Measurements from ENCODE around the gene ACYP1. TPM values are rescaled to one million over a fixed set of nuclear protein-coding genes. Genes with fewer than 3 reads are reported as not detected.

Gene ACYP1
- total and polyA plus RNA-seq, 2 of the 13 experiments (the other 11 are each of a cell fraction or from before 2014, with no cell fraction given) = 9.7 to 22.4 TPM

DNA sequence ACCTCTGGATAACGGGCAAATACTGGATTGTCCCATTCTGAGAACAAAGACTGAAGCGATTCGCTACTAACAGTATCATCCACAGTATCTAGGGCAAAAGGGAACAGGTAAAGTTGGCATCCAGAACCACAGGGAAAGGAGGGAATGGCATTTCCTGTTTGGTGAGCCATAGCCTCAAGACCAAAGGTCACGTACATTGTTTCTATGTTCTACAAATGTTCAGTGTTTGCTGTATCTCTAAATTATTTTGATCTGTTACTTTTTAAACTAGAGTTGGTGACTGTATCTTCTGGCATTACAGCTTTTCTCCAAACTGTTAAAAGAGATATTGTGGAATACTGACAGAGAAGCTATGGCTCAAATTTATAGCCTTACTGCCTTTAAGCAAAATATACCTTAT lies 22.2 kb downstream of the ACYP1 start (continued):
- TF ChIP-seq, protein P1, sequence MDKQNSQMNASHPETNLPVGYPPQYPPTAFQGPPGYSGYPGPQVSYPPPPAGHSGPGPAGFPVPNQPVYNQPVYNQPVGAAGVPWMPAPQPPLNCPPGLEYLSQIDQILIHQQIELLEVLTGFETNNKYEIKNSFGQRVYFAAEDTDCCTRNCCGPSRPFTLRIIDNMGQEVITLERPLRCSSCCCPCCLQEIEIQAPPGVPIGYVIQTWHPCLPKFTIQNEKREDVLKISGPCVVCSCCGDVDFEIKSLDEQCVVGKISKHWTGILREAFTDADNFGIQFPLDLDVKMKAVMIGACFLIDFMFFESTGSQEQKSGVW (CRISPR knock-in tag; IDR thresholded peaks at IDR 0.05; ENCODE audit: borderline replicate concordance) = no peak
- TF ChIP-seq HNRNPL (IDR thresholded peaks at IDR 0.05; ENCODE audit: low read depth, low read length) = 0 out of 2 replicates have a peak, but pooled peaks have one; percentile 45
- TF ChIP-seq ZNF75D (CRISPR knock-in tag; IDR thresholded peaks at IDR 0.05; ENCODE audit: borderline replicate concordance) = no peak
- TF ChIP-seq NR2F6 (IDR thresholded peaks at IDR 0.05) = peak; percentile 15; the same call in 1 of the 2 replicates
- peak; percentile 68; the same call in 1 of the 2 replicates for TF ChIP-seq NR2F6 (CRISPR knock-in tag; IDR thresholded peaks at IDR 0.05)
- TF ChIP-seq DMAP1 (CRISPR knock-in tag; IDR thresholded peaks at IDR 0.05) = 0 out of 2 replicates have a peak, but pooled peaks have one; percentile 2
- peak; percentile 61; the same call in 1 of the 2 replicates for TF ChIP-seq HNF4G (IDR thresholded peaks at IDR 0.05; ENCODE audit: borderline replicate concordance, low read depth, low read length)
- TF ChIP-seq HNF4G (CRISPR knock-in tag; IDR thresholded peaks at IDR 0.05; ENCODE audit: borderline replicate concordance, low read depth) = 0 out of 2 replicates have a peak, but pooled peaks have one; percentile 47
- no peak for TF ChIP-seq ZNF747 (CRISPR knock-in tag; IDR thresholded peaks at IDR 0.05; ENCODE audit: borderline replicate concordance)
- no peak for TF ChIP-seq ZNF678 (CRISPR knock-in tag; IDR thresholded peaks at IDR 0.05)
- TF ChIP-seq, protein P2, sequence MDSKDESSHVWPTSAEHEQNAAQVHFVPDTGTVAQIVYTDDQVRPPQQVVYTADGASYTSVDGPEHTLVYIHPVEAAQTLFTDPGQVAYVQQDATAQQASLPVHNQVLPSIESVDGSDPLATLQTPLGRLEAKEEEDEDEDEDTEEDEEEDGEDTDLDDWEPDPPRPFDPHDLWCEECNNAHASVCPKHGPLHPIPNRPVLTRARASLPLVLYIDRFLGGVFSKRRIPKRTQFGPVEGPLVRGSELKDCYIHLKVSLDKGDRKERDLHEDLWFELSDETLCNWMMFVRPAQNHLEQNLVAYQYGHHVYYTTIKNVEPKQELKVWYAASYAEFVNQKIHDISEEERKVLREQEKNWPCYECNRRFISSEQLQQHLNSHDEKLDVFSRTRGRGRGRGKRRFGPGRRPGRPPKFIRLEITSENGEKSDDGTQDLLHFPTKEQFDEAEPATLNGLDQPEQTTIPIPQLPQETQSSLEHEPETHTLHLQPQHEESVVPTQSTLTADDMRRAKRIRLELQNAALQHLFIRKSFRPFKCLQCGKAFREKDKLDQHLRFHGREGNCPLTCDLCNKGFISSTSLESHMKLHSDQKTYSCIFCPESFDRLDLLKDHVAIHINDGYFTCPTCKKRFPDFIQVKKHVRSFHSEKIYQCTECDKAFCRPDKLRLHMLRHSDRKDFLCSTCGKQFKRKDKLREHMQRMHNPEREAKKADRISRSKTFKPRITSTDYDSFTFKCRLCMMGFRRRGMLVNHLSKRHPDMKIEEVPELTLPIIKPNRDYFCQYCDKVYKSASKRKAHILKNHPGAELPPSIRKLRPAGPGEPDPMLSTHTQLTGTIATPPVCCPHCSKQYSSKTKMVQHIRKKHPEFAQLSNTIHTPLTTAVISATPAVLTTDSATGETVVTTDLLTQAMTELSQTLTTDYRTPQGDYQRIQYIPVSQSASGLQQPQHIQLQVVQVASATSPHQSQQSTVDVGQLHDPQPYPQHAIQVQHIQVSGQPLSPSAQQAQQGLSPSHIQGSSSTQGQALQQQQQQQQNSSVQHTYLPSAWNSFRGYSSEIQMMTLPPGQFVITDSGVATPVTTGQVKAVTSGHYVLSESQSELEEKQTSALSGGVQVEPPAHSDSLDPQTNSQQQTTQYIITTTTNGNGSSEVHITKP (CRISPR knock-in tag; IDR thresholded peaks at IDR 0.05; ENCODE audit: low read depth) = peak; percentile 31; the same call in 1 of the 2 replicates
- TF ChIP-seq, protein P3, sequence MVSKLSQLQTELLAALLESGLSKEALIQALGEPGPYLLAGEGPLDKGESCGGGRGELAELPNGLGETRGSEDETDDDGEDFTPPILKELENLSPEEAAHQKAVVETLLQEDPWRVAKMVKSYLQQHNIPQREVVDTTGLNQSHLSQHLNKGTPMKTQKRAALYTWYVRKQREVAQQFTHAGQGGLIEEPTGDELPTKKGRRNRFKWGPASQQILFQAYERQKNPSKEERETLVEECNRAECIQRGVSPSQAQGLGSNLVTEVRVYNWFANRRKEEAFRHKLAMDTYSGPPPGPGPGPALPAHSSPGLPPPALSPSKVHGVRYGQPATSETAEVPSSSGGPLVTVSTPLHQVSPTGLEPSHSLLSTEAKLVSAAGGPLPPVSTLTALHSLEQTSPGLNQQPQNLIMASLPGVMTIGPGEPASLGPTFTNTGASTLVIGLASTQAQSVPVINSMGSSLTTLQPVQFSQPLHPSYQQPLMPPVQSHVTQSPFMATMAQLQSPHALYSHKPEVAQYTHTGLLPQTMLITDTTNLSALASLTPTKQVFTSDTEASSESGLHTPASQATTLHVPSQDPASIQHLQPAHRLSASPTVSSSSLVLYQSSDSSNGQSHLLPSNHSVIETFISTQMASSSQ (IDR thresholded peaks at IDR 0.05; ENCODE audit: low read depth) = no peak
- TF ChIP-seq, protein P3 (CRISPR knock-in tag; IDR thresholded peaks at IDR 0.05; ENCODE audit: borderline replicate concordance) = peak; percentile 33; the same call in 1 of the 2 replicates
- no peak for TF ChIP-seq GABPA (IDR thresholded peaks at IDR 0.05; ENCODE audit: low read depth, low read length)
- TF ChIP-seq GABPA (CRISPR knock-in tag; IDR thresholded peaks at IDR 0.05; ENCODE audit: low read depth) = peak; percentile 77
- TF ChIP-seq KAT8 (CRISPR knock-in tag; IDR thresholded peaks at IDR 0.05) = 0 out of 2 replicates have a peak, but pooled peaks have one; percentile 29
- peak; percentile 98 for TF ChIP-seq PPARG (CRISPR knock-in tag; conservative IDR thresholded peaks at IDR 0.05)
- peak; percentile 84 for TF ChIP-seq HNF4A (CRISPR knock-in tag; IDR thresholded peaks at IDR 0.05)
- TF ChIP-seq ETV5 (CRISPR knock-in tag; IDR thresholded peaks at IDR 0.05; ENCODE audit: borderline replicate concordance) = peak; percentile 91
- TF ChIP-seq, protein P4, sequence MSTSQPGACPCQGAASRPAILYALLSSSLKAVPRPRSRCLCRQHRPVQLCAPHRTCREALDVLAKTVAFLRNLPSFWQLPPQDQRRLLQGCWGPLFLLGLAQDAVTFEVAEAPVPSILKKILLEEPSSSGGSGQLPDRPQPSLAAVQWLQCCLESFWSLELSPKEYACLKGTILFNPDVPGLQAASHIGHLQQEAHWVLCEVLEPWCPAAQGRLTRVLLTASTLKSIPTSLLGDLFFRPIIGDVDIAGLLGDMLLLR (CRISPR knock-in tag; IDR thresholded peaks at IDR 0.05) = no peak
- TF ChIP-seq NR2C2 (CRISPR knock-in tag; IDR thresholded peaks at IDR 0.05; ENCODE audit: borderline replicate concordance) = 0 out of 2 replicates have a peak, but pooled peaks have one; percentile 20
- no peak for TF ChIP-seq ZNF3 (CRISPR knock-in tag; IDR thresholded peaks at IDR 0.05)
- peak; percentile 55; the same call in 1 of the 2 replicates for TF ChIP-seq RFX5 (IDR thresholded peaks at IDR 0.05; ENCODE audit: low read depth, low read length)

Data from HepG2 (cell line).